ENCODE results near the gene ANKRD52. TPM values are rescaled to one million over a fixed set of nuclear protein-coding genes. Genes with fewer than 3 reads are reported as not detected.

The ANKRD52 gene
- 18.7 and 18.8 TPM in 2 replicates for total RNA-seq

DNA sequence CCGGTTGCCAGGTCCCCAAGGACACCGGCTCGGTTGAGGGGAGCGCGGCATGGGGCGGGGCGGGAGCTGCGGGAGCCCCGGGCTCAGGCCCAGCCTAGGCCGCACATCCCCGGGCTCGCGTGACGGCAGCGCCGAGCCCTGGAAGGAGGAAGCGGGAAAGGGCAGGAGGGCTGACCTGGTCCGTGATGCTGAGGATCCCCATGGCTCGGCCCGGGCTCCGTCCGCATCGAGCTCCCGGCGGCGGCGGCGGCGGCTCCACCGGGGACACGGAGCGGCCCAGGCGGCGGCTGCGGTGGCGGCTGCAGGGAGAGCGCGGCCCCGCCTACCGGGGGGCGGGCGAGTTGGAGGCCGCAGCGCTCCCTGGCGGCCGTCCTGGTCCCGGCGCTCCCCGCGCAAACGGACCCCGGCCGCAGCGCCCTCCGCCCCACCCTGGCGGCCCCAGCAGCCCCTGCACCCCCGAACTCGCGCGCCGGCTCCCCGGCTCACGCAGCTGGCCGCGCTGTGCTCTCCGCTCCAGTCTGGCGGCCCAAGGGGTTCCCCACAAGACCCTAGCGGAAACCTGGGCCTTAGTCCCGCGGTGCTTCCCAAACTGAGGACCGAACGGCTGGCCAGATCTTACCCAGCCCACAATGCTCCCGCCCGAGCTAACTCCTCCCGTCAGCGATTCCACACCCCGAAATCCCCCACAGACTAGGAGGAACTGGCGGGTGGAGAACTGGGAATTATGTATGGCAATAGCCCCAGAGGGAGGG is at the start of gene ANKRD52:
ANKRD52 (minus strand) TSS at position 317 of the 752 bp plus-strand sequence; CDS start at position 202, 115 bp downstream.

DNA sequence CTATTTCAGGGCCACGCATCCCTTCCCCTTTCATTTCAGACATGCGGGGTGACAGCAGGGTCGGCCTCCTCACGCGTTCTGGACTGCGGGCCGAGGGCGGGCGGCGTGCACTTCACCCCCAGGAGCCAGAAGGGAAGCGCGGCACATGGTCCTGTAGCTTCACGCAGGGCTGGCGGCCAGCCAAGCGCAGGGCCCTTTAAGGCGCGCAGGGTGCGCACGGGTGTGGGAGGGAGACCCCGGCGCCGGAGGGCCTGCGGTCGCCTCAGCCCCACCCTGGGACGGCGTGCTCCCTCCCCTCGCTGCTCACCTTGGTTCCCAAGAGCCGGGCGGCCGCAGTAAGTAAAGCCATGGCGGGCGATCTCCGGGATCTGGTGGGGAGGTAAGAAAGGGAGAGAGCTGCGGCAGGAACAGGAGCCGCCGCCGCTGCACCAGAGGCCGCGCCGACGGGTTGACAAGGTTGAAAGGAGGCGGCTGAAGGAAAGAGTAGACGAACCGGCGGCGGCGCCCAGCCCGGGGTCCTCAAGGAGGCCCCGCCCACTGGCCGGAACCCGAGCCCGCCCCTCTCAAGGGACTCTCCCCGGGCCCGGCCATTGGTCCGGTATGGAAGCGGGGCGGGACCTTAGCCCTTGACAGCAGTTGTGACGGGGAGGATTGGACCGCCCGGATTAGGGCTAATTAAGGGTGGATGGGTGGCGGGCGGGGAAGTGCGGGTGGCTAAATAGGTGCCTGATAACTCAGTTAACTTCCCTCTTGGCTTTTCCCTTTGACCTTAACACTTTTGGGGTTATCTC is 41.9 kb upstream of the ANKRD52 start, which contains the start of gene CS:
CS (minus strand) TSS at position 478 of the 791 bp plus-strand sequence; CDS start at position 349, 129 bp downstream.

DNA sequence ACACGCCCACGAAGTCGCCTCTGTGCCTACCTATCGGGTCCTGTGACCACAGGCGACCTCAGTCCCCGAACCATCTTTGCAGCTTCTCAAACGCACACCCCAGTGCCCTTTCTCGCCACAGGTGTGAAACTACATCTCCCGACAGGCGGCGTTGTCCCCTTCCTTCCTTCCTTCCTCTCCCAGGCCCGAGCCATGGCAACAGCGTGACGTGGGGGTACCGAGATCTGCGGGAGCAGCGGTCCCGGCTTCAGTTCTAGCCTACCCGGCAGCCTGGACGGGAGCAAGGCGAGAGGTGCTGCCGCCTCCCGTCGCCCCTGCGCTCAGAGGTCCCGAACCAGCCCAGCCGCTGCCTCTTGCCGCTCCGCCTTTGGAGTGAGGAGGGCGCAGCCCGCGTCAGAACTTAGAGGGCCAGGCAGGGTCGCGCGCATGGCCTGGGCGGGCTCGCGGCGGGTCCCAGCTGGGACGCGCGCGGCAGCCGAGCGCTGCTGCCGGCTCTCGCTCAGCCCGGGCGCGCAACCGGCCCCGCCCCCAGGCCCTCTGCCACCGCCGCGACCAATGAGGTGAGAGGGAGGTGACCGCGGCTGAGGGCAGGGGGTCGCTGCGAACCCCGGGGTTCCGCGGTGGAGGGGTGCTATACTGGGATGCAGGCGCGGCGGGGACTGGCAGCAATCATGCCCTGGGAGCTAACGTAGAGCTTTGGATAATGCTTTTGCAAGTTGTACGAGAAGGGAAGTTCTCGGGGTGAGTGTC is 8.7 kb upstream of the ANKRD52 start, which contains the start of gene COQ10A:
COQ10A (plus strand) TSS at position 250 of the 750 bp plus-strand sequence; CDS start at position 427, 177 bp downstream.

DNA sequence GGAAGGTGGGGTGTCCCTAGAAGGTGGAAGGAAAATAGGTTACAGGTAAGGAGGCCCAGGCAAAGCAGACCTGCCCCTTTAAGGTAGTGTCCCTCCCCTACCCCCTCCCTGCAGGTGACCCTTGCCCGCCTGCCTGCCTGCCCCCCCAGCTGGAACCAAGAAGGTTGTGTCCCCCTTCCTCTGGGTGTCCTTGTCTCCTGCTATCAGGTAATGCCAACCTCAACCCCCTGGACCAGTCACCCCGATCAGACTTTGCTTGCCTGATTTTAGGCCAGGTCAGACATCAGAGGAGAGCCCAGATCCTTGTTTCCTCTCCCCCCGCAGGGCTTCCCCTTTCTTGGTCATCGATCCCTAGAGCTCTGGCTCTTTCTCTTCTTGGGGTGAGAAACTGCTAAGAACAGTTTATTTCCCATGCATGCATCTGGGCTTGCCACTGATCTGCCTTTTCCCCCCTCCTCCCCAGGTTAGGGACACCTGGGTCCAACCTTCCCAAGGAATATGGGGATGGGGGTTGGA is 28.2 kb downstream of the ANKRD52 start, which contains the start of gene SLC39A5:
SLC39A5 (plus strand) TSS at position 136 of the 516 bp plus-strand sequence. CDS start 1,224 bp downstream, outside the sequence.

DNA sequence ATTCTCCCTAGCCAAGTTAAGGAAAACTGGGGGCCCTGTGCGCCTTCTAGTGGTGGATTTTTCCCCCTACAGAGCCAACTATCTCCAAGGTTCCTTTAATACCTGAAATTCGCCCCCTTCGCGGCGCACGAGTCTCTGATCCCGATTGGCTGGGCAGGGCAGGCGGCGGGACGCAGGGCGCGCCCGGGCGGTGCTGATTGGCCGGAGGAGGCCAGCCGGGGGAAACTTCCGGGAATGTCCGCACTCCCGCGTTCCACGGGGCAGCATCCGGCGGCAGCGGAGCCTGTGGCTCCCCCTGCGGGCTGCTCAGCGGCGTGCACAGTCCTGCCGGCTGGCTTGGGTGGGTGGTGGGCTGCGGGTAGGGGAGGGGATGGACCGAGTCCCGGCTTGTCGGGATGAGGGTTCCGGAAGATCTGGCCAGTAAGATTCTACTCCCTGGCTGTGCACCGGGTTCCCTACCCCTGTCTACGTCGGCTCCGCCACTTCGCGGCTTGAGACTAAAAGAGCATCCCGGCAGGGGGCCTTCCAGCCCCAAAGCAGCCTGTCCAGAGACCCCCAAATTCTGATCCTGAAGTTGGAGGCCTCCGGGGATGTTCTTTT is 34.0 kb downstream of the ANKRD52 start, which contains the start of gene NABP2:
NABP2 (plus strand) TSS at position 241 of the 600 bp plus-strand sequence. CDS start 515 bp downstream, outside the sequence.

DNA sequence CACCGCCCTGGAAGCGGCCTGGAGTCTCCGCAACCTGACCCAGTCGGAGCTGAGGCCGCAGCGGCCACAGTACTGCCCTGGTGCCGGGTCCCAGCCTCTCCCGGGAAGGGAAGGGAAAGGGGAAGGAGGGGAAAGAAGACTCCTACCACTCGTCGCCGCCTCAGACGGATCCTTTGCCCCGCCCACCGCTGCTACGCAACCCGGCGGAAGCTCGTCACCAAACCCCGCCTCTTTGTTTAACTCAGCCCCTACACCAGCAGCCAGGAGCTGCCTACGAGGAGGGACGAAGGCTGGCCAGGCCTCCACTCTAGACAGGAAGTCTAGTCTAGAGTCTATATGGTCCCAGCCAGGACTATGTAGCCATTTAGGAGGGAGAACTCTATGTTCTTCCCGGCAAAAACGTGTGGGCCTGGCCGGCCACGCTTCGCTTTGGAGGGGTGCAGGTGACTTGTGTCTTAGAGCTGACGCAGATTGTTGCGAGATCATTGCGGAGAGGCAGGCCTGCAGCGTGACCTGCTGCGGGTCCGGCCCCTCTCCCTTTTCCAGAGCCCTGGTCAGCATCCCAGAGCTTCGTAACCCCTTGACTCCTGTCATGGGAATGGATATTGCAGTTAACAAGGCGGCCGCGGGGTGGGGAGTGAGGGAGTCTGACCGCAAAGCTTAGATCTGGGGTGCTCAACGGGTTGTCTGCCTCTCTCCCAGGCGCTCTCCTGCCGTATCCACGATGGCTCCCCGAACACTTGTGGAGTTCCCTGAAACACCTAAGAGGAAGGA is 36.2 kb downstream of the ANKRD52 start, which contains the start of gene RNF41:
RNF41 (minus strand) TSS at position 166 of the 774 bp plus-strand sequence. CDS start 7,875 bp downstream, outside the sequence.

DNA sequence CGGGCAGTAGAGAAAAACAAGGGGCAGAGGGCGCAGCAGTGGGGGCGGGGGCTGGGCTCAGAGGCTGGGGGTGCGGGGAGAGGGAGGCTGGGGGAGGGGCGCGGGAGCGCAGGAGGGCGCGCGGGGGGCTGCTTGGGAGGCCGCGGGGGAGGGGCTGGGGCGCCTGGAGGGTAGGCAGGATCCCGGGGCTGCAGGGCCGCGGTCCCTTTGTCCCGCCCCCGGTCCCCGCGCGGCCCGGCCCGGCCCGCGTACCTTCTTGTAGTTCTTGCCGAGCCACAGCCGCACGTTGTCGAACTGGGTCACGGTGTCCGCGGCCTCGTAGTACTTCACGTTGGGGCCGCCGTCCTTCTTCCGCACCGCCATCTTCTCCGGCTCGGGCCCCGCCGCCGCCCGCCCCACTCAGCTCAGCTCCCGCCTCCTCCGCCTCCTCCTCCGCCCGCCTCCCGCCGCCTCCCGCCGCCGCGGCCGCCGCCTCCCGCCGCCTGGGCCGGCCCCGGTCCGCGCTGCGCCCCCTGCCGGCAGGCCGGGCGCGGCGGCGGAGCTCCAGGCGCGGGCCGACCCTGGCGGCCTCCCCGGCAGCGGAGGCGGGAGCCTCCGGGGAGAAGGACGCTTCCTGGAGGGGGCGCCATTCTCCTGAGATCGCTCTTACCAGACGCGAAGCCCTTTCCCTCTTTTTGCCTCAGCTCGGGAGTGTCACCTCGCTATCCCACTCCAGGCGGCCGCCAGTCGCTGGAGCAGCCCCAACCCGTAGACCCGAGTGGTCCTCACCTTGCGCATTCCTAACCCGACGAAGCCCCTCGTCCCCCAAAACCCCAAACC is 68.9 kb downstream of the ANKRD52 start, which contains the start of gene SMARCC2:
SMARCC2 (minus strand) TSS at position 385 of the 819 bp plus-strand sequence; CDS start at position 363, 22 bp downstream.

Other genes starting within 250 kb of the ANKRD52 start
- 1.8 and 1.9 TPM in 2 replicates for gene IKZF4, start 237.3 kb downstream of the ANKRD52 start, total RNA-seq
- 336 and 547 TPM in 2 replicates for gene RPS26, start 216.5 kb downstream of the ANKRD52 start, total RNA-seq
- 0.65 and 0.91 TPM in 2 replicates for gene ERBB3, start 178.2 kb downstream of the ANKRD52 start, total RNA-seq
- gene PA2G4, start 153.8 kb downstream of the ANKRD52 start, total RNA-seq = 95.9 and 100 TPM in 2 replicates
- gene RPL41, start 141.8 kb downstream of the ANKRD52 start, total RNA-seq = 1,970 and 2,516 TPM in 2 replicates
- gene ZC3H10, start 140.1 kb downstream of the ANKRD52 start, total RNA-seq = 5.7 and 7.4 TPM in 2 replicates
- 212 and 228 TPM in 2 replicates for gene ESYT1, start 130.1 kb downstream of the ANKRD52 start, total RNA-seq
- gene MYL6B, start 105.8 kb downstream of the ANKRD52 start, total RNA-seq = 59.9 and 62.3 TPM in 2 replicates
- gene MYL6, start 100.0 kb downstream of the ANKRD52 start, total RNA-seq = 1,601 and 1,692 TPM in 2 replicates
- gene SMARCC2, start 68.9 kb downstream of the ANKRD52 start, total RNA-seq = 56.1 and 59.6 TPM in 2 replicates
- 74.9 and 77.1 TPM in 2 replicates for gene RNF41, start 36.5 kb downstream of the ANKRD52 start, total RNA-seq
- gene NABP2, start 34.0 kb downstream of the ANKRD52 start, total RNA-seq = 24.3 and 25.3 TPM in 2 replicates
- not detected in 2 replicates for gene SLC39A5, start 28.3 kb downstream of the ANKRD52 start, total RNA-seq
- gene COQ10A, start 8.6 kb upstream of the ANKRD52 start, total RNA-seq = 13.2 and 14.4 TPM in 2 replicates
- gene CS, start 41.9 kb upstream of the ANKRD52 start, total RNA-seq = 98.2 and 115 TPM in 2 replicates
- gene CNPY2, start 57.6 kb upstream of the ANKRD52 start, total RNA-seq = 83.3 and 97.1 TPM in 2 replicates
- 17.4 and 23.3 TPM in 2 replicates for gene PAN2, start 75.6 kb upstream of the ANKRD52 start, total RNA-seq
- gene IL23A, start 80.5 kb upstream of the ANKRD52 start, total RNA-seq = not detected in 2 replicates
- gene STAT2, start 101.7 kb upstream of the ANKRD52 start, total RNA-seq = 398 and 486 TPM in 2 replicates
- gene APOF, start 104.5 kb upstream of the ANKRD52 start, total RNA-seq = not detected in 2 replicates
- 4.6 and 4.8 TPM in 2 replicates for gene TIMELESS, start 191.0 kb upstream of the ANKRD52 start, total RNA-seq
- gene MIP, start 196.3 kb upstream of the ANKRD52 start, total RNA-seq = 0.26 TPM in 1 of 2 replicates, not detected in the other
- gene SPRYD4, start 210.2 kb upstream of the ANKRD52 start, total RNA-seq = 2.1 and 2.6 TPM in 2 replicates
- not detected in 2 replicates for gene GLS2, start 229.8 kb upstream of the ANKRD52 start, total RNA-seq

Data from articular chondrocyte of knee joint (primary cell).